Mucosa of descending colon (tissue), 3 donors: ENCODE measurements around the gene H2BK1. TPM values are rescaled to one million over a fixed set of nuclear protein-coding genes. Genes with fewer than 3 reads are reported as not detected.
A peak's percentile ranks its signal among the peaks of the same experiment; 100 is the strongest.

Experiments used
- ATAC-seq: fragments of 200-7000 bp; cut with Tn5 transposase; one replicate; pipeline ENCODE4 v1.9.1; 2020; ENCODE audit warnings: mild to moderate bottlenecking, moderate library complexity
- DNase-seq, 3 donors: peaks; one replicate each; pipeline ENCODE4 v3.0.0-alpha.2; 2020
- H3K36me3 ChIP-seq: fragments of 200-600 bp; one replicate; pipeline ENCODE4 v1.8.0; 2021; ENCODE audit warnings: low read depth, mild to moderate bottlenecking
- H3K4me1 ChIP-seq: fragments of 200-600 bp; one replicate; pipeline ENCODE4 v1.8.0; 2021; ENCODE audit warnings: low read depth, mild to moderate bottlenecking
- H3K4me3 ChIP-seq: fragments of 200-600 bp; one replicate; pipeline ENCODE4 v1.8.0; 2021; ENCODE audit warnings: mild to moderate bottlenecking
- H3K9me3 ChIP-seq: fragments of 200-600 bp; one replicate; pipeline ENCODE4 v1.8.0; 2021; ENCODE audit warnings: mild to moderate bottlenecking
- CTCF ChIP-seq: fragments of 200-600 bp; IDR thresholded peaks from one replicate; pipeline ENCODE4 v1.8.0; 2022; ENCODE audit warnings: antibody characterized with exemption, mild to moderate bottlenecking
- intact Hi-C, 2 donors: fragments of 100-400 bp; cut with DNase I in 1 of 2; cut with micrococcal nuclease in 1 of 2; formaldehyde crosslinking; loops; one replicate each; pipeline versions ENCODE4 v1.11.0 to v1.11.1; 2022; cut with DNase I, micrococcal nuclease
- total RNA-seq, 3 donors: library from RNA; stranded (reverse); fragmentation: NEBNext Ultra II Directional in 2 of 3; extraction: Animal tissue kit (Norgen Biotek cat#: 25700) in 2 of 3; gene quantifications; one replicate each; pipeline versions ENCODE4 v1.2.1 to v1.2.4, GENCODE V29; 2021 to 2023
- donor health status: DM: no; HTN: no; CAD: no; lungs with moderate emphysema.
- donor health status: DM: no; HTN: no; CAD: no.
- donor health status: DM: no; HTN: yes; CAD: no.

H2BK1 gene
- total RNA-seq, 3 donors from 2014 or later: not detected

GRCh38 chr7:151168787-151169162 is 41.5 kb downstream of the H2BK1 start:
- H3K4me3 ChIP-seq: no peak overlapping the region
- TF ChIP-seq CTCF: no peak
- H3K4me1 ChIP-seq: peaks cover 17% of the 10 kb centered on the region
- intact Hi-C loops: loop anchor here in 1 of 2 donors (5.0 kb wide), 1 partner anchor 41 kb away; no protein-coding TSS in a partner anchor
- no peaks in the 10 kb centered on the region for H3K9me3 ChIP-seq
- DNase-seq (no peak), ATAC-seq (no peak)
- no peaks in the 10 kb centered on the region for H3K36me3 ChIP-seq

- peak; percentile 61 for TF ChIP-seq CTCF
- H3K4me1 ChIP-seq: peaks cover 17% of the 10 kb centered on the region
- intact Hi-C loops: loop anchor here in 1 of 2 donors (5.0 kb wide), 1 partner anchor 41 kb away; no protein-coding TSS in a partner anchor
These were observed 42.1 kb downstream of the H2BK1 start for GRCh38 chr7:151168003-151168786.

GRCh38 chr7:151167197-151167961 is 42.9 kb downstream of the H2BK1 start, which contains the start of gene GBX1:
Gene GBX1 (minus strand): TSS chr7:151167694. CDS start chr7:151167548, 146 bp downstream.
- Histone ChIP-seq H3K4me1 (peaks cover 17% of the 10 kb centered on the region), H3K4me3 (no peak within 1 kb of the TSS), H3K9me3 (no peaks in the 10 kb centered on the region), H3K36me3 (no peaks in the 10 kb centered on the region)
- TF ChIP-seq CTCF: no peak
- ATAC-seq (peak; percentile 54), DNase-seq (no peak)
- intact Hi-C loops: loop anchor here in 1 of 2 donors (5.0 kb wide), 1 partner anchor 40 kb away; no protein-coding TSS in a partner anchor

More at GRCh38 chr7:151168003-151168786, 42.1 kb downstream of the H2BK1 start:
- Histone ChIP-seq H3K9me3 (no peaks in the 10 kb centered on the region), H3K4me3 (no peak overlapping the region), H3K36me3 (no peaks in the 10 kb centered on the region)
- DNase-seq (peak in 2 of 3 donors; percentile 61 to 66), ATAC-seq (peak; percentile 74)

DNA sequence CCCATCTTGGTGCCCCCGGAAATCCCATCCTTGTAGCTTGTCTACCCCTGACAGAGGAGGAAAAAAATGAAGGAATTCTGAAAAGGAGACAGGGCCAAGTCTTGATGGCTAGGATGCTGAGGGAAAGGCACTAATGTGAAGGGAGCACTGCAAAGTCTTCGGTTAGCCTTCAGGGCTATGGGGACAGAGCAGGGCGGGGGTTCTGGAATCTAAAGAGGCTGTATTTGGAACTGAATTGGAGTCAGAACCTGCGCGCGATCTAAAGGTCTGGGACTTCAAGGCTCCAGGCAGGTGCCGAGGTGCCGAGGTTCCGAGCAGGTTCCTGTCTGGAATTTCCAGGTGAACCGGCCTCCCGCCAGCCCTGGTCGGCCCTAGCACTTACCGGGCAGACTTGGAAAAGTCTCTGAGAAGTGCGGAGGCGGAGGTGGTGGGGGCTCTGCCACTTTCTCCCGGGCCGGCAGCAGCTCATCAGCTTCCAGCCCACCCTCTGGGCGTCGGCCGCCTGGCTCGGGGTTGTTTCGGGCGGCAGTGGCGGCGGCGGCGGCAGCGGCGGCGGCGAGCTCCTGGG is 43.6 kb downstream of the H2BK1 start:
- DNase-seq (no peak), ATAC-seq (no peak)
- intact Hi-C loops: loop anchor here in 1 of 2 donors (5.0 kb wide), 1 partner anchor 39 kb away; no protein-coding TSS in a partner anchor
- no peak overlapping the region for H3K4me3 ChIP-seq
- H3K36me3 ChIP-seq: no peaks in the 10 kb centered on the region
- no peaks in the 10 kb centered on the region for H3K9me3 ChIP-seq
- H3K4me1 ChIP-seq: peaks cover 17% of the 10 kb centered on the region
- no peak for TF ChIP-seq CTCF

- DNase-seq: no peak
- ATAC-seq: no peak
- TF ChIP-seq CTCF: no peak
These were observed 48.5 kb downstream of the H2BK1 start for GRCh38 chr7:151161757-151162156.

More at GRCh38 chr7:151161757-151162156, 48.5 kb downstream of the H2BK1 start:
- Histone ChIP-seq H3K4me3 (no peak overlapping the region), H3K36me3 (no peaks in the 10 kb centered on the region), H3K9me3 (no peaks in the 10 kb centered on the region), H3K4me1 (peaks cover 6% of the 10 kb centered on the region)
- intact Hi-C loops: no loop called here

Other genes starting within 250 kb of the H2BK1 start
- 10 to 100 TPM in 1 of 3 donors, 1 to 10 TPM in 2; 2.9 to 87.1 (median 5.3) TPM for gene KCNH2, start 232.2 kb downstream of the H2BK1 start, total RNA-seq
- gene NOS3, start 219.5 kb downstream of the H2BK1 start, total RNA-seq: 1 to 10 TPM; 2.5 to 6.3 (median 6.0) TPM
- gene ATG9B, start 186.0 kb downstream of the H2BK1 start, total RNA-seq: under 1 TPM; 0.09 to 0.90 (median 0.89) TPM
- 10 to 100 TPM; 40.1 to 44.9 (median 41.8) TPM for gene ABCB8, start 182.0 kb downstream of the H2BK1 start, total RNA-seq
- 1 to 10 TPM; 1.2 to 6.5 (median 3.4) TPM for gene ASIC3, start 162.0 kb downstream of the H2BK1 start, total RNA-seq
- gene CDK5, start 152.6 kb downstream of the H2BK1 start, total RNA-seq: 10 to 100 TPM in 2 of 3 donors, 1 to 10 TPM in 1; 8.3 to 12.4 (median 11.7) TPM
- 100 to 1,000 TPM in 1 of 3 donors, 10 to 100 TPM in 2; 82.2 to 168 (median 89.5) TPM for gene SLC4A2, start 150.9 kb downstream of the H2BK1 start, total RNA-seq
- 100 to 1,000 TPM in 1 of 3 donors, 10 to 100 TPM in 2; 78.6 to 122 (median 98.5) TPM for gene FASTK, start 129.7 kb downstream of the H2BK1 start, total RNA-seq
- gene TMUB1, start 127.0 kb downstream of the H2BK1 start, total RNA-seq: 10 to 100 TPM; 54.2 to 63.7 (median 60.8) TPM
- 100 to 1,000 TPM in 1 of 3 donors, 10 to 100 TPM in 2; 39.7 to 116 (median 50.6) TPM for gene AGAP3, start 124.0 kb downstream of the H2BK1 start, total RNA-seq
- gene GBX1, start 42.8 kb downstream of the H2BK1 start, total RNA-seq: not detected
- gene ASB10, start 23.2 kb downstream of the H2BK1 start, total RNA-seq: not detected
- gene ABCF2, start 16.7 kb upstream of the H2BK1 start, total RNA-seq: 10 to 100 TPM; 27.0 to 36.4 (median 28.4) TPM
- 10 to 100 TPM; 38.3 to 52.2 (median 41.5) TPM for gene CHPF2, start 22.0 kb upstream of the H2BK1 start, total RNA-seq
- 10 to 100 TPM in 2 of 3 donors, 1 to 10 TPM in 1; 5.1 to 44.3 (median 10.0) TPM for gene SMARCD3, start 38.2 kb upstream of the H2BK1 start, total RNA-seq
- gene NUB1, start 131.3 kb upstream of the H2BK1 start, total RNA-seq: 10 to 100 TPM; 66.2 to 77.5 (median 76.9) TPM
- gene WDR86, start 199.6 kb upstream of the H2BK1 start, total RNA-seq: 10 to 100 TPM in 1 of 3 donors, 1 to 10 TPM in 1, under 1 TPM in 1; 0.38 to 16.6 (median 1.2) TPM
- under 1 TPM in 1 of 3 donors, not detected in 2; 0.51 TPM for gene CRYGN, start 229.7 kb upstream of the H2BK1 start, total RNA-seq